GM21717 (cell line): ENCODE measurements around the gene AMPH.
"Not testable (repeated sequence)": the region's sequence is repeated elsewhere in the genome, so short reads cannot be mapped to it uniquely, and the experiment has no call there.

Experiments used
- ATAC-seq: cut with Tn5 transposase; IDR thresholded peaks from one replicate; pipeline ENCODE4 v1.9.1; 2021; ENCODE audit warnings: mild to moderate bottlenecking, moderate library complexity; ENCODE audit not compliant: unreplicated experiment

The AMPH gene

GRCh38 chr7:38358273-38358831 is 272.8 kb downstream of the AMPH start:
- peak; percentile 25 for ATAC-seq

DNA sequence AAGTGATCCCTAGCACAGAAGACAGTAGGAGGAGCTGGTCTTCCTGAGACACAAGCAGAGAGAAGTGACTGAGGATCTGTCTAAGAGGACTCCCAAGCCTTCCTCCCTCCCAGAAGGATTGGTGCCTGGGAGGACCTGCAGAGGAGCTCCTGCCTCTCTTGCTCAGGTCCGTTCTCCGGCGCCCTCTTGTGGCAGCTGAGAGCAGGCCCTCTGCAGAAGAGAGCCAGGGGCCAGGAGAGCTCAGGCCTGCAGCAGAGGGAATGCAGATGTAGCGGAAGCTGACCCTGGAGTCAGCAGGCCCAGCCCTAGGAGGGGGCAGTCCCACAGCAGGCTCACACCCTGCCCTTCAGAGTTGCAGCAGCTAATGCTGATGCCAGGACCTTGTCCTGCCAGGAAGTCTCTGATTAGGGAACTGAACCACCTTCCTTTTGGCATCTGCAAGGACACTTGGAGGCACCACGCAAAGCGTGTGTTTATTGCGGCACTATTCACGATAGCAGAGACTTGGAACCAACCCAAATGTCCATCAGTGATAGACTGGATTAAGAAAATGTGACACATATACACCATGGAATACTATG is 276.8 kb downstream of the AMPH start:
- ATAC-seq = not testable (repeated sequence)

GRCh38 chr7:38353431-38353881 is 277.7 kb downstream of the AMPH start:
- peak; percentile 31 for ATAC-seq

DNA sequence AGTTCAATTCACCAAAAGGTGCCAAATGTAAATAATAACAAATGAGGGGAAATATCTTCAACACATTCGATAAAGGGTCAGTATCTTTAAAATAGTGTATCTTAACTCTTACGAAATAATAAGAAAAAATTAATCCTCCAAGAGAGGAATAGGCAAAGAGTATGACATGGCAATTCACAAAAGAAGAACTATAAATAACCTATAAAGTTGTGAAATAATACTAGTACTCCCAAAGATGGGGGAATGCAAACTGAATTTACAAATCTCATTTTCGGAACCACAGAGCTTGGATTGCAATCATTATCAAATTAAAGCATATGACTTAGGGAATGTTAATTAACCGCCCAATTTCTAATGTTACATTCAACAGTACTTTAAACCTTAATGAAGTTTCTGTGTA is 279.6 kb downstream of the AMPH start:
- no peak for ATAC-seq

- ATAC-seq = not testable (repeated sequence)
Measured at GRCh38 chr7:38350777-38351176, 280.4 kb downstream of the AMPH start.

GRCh38 chr7:38349869-38350583 is 281.1 kb downstream of the AMPH start:
- ATAC-seq = peak; percentile 74

DNA sequence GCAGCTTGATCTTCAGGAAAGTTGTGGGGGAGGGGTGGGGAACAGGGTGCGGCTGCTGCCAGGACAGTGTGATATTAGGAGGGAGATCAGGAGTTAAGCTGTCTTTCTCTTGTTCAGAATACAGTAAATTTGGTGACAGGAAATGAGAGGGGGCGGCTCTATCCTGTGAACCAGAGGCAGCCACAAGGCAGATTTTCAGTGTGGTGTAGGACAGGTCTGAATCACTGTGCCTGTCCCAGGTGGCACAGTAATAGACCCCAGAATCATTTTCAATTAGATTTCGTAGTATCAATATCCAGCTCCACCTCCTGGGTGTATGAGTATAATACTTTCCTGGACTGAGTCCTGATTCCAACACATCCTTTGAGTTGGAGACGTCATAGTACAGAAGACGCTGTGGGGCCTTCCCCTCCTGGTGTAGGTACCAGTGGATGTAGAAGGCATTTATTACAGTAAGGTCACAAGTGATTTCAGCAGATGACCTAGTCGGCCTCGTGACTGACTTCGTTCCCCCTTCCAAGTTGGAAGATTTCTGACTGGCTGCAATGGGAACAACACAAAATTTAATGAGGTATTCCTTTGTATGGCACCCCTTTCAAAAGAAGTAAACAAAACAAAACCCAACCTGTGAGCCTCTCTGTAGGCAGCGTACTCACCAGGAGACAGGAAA is 281.9 kb downstream of the AMPH start:
- not testable (repeated sequence) for ATAC-seq

GRCh38 chr7:38345299-38346172 is 285.6 kb downstream of the AMPH start:
- ATAC-seq = peak; percentile 64

DNA sequence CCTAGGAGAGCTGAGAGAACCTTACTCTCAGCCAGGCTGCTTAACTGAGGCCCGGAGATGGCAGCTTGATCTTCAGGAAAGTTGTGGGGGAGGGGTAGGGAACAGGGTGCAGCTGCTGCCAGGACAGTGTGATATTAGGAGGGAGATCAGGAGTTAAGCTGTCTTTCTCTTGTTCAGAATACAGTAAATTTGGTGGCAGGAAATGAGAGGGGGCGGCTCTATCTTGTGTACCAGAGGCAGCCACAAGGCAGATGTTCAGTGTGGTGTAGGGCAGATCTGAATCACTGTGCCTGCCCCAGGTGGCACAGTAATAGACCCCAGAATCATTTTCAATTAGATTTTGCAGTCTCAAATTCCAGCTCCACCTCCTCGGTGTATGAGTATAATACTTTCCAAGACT is 286.4 kb downstream of the AMPH start:
- peak; percentile 42 for ATAC-seq

- ATAC-seq = not testable (repeated sequence)
Measured at GRCh38 chr7:38342135-38342534, 289.0 kb downstream of the AMPH start.

GRCh38 chr7:38341172-38341705 is 289.9 kb downstream of the AMPH start:
- not testable (repeated sequence) for ATAC-seq

- ATAC-seq = no peak
Measured at GRCh38 chr7:38339953-38340819, 291.0 kb downstream of the AMPH start.

- ATAC-seq = not testable (repeated sequence)
Measured at GRCh38 chr7:38336148-38336515, 295.0 kb downstream of the AMPH start.

DNA sequence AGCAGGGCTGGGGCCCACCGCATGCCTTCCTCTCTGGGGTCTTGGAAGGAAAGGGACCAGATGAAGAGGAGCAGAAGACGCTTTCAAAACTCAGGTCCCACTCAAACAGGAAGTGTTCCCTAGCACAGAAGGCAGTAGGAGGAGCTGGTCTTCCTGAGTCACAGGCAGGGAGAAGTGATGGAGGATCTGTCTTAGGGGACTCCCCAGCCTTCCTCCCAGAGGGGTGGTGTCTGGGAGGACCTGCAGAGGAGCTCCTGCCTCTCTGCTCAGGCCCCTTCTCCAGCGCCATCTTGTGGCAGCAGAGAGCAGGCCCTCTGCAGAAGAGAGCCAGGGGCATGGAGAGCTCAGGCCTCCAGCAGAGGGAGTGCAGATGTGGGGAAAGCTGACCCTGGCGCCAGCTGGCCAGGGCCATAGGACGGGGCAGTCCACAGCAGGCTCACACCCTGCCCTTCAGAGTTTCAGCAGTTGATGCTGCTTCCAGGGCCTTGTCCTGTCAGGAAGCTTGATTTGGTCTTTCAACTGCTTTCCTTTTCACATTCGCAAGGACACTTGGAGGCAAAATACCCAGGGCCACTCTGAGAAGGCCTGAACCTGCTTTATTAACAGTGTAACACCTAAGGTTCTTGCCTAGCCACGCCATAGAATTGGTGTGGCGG is 295.6 kb downstream of the AMPH start:
- peak; percentile 95 for ATAC-seq

DNA sequence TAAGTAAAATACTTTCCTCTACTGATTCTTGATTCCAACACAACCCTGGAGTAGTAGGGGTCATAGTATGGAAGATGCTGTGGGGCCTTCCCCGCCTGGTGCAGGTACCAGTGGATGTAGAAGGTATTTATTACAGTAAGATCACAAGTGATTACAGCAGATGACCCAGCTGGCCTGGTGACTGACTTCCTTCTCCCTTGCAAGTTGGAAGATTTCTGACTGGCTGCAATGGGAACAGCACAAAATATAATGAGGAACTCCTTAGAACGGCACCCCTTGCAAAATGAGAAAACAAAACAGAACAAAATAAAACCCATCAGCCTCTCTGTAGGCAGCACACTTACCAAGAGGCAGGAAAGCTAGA is 296.1 kb downstream of the AMPH start:
- no peak for ATAC-seq

DNA sequence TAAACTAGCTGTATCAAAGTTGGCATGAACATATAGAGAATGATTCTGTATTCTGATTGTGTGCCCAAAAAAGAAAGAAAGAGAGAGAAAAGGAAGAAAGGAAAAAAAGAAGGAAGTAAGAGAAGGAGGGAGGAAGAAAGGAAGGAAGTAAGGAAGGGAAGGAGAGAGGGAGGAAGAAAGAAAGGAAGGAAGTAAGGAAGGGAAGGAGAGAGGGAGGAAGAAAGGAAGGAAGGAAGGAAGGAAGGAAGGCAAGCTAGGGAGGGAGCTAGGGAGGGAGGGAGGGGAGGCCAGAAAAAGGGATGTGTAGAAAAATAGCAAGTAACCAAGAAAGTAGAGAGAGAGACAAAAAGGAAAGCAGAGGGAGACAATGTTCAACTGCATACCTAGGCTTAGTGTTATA is 297.0 kb downstream of the AMPH start:
- ATAC-seq = no peak
